Measurements from ENCODE around the gene SENP7. TPM values are rescaled to one million over a fixed set of nuclear protein-coding genes. Genes with fewer than 3 reads are reported as not detected.

SENP7 gene
- polyA plus RNA-seq, 1 donor from 2014 or later = 273 TPM

DNA sequence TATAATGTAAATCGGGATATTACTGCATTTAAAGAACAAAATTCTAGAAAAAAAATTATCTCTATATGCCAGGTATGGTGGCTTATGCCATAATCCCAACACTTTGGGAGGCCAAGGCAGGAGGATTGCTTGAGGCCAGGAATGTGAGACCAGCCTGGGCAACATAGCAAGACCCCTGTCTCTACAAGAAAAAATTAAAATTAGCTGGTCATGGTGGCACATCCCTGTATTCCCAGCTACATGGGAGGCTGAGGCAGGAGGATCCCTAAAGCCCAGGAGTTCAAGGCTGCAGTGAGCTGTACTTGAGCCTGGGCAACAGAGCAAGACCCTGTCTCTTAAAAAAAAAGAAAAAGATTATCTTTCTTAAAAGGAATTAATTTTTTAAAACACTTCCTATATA, 12.8 kb downstream of the SENP7 start:
- H3F3A ChIP-seq (ENCODE audit: insufficient read depth, low read length, poor library complexity, severe bottlenecking) = no peaks in the 10 kb centered on the region
- H3K79me2 ChIP-seq (replicated peaks; ENCODE audit: insufficient read depth, low read length) = peaks cover 65% of the 10 kb centered on the region
- H3K4me2 ChIP-seq (ENCODE audit: low read length) = no peak overlapping the region
- TF ChIP-seq POLR2AphosphoS5 (IDR thresholded peaks at IDR 0.05) (no peak), CTCF (IDR thresholded peaks at IDR 0.05; ENCODE audit: poor library complexity, severe bottlenecking) (no peak), MXI1 (conservative IDR thresholded peaks at IDR 0.05; ENCODE audit: poor library complexity, severe bottlenecking) (no peak), SMC3 (conservative IDR thresholded peaks at IDR 0.05; ENCODE audit: poor library complexity) (no peak), EP300 (conservative IDR thresholded peaks at IDR 0.05; ENCODE audit: poor library complexity, severe bottlenecking) (no peak), EZH2 (IDR thresholded peaks at IDR 0.05; ENCODE audit: borderline replicate concordance, insufficient read depth, low read length, poor library complexity, severe bottlenecking) (no peak), TAF1 (IDR thresholded peaks at IDR 0.05; ENCODE audit: low read depth) (no peak), RAD21 (conservative IDR thresholded peaks at IDR 0.05) (no peak)
- TF ChIP-seq, protein P1, sequence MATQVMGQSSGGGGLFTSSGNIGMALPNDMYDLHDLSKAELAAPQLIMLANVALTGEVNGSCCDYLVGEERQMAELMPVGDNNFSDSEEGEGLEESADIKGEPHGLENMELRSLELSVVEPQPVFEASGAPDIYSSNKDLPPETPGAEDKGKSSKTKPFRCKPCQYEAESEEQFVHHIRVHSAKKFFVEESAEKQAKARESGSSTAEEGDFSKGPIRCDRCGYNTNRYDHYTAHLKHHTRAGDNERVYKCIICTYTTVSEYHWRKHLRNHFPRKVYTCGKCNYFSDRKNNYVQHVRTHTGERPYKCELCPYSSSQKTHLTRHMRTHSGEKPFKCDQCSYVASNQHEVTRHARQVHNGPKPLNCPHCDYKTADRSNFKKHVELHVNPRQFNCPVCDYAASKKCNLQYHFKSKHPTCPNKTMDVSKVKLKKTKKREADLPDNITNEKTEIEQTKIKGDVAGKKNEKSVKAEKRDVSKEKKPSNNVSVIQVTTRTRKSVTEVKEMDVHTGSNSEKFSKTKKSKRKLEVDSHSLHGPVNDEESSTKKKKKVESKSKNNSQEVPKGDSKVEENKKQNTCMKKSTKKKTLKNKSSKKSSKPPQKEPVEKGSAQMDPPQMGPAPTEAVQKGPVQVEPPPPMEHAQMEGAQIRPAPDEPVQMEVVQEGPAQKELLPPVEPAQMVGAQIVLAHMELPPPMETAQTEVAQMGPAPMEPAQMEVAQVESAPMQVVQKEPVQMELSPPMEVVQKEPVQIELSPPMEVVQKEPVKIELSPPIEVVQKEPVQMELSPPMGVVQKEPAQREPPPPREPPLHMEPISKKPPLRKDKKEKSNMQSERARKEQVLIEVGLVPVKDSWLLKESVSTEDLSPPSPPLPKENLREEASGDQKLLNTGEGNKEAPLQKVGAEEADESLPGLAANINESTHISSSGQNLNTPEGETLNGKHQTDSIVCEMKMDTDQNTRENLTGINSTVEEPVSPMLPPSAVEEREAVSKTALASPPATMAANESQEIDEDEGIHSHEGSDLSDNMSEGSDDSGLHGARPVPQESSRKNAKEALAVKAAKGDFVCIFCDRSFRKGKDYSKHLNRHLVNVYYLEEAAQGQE (IDR thresholded peaks at IDR 0.05; ENCODE audit: borderline replicate concordance) = no peak
- no peaks in the 10 kb centered on the region for H3K9me3 ChIP-seq (ENCODE audit: low read length)
- H3K4me3 ChIP-seq (ENCODE audit: low read length) = no peak overlapping the region
- no peak overlapping the region for H2AFZ ChIP-seq (ENCODE audit: low read depth, low read length)
- peaks cover 11% of the 10 kb centered on the region for H3K36me3 ChIP-seq (ENCODE audit: insufficient read depth, low read length)
- no peak overlapping the region for H3K27ac ChIP-seq (ENCODE audit: low read length)
- H3K9me2 ChIP-seq (ENCODE audit: insufficient read depth, low read length) = no peaks in the 10 kb centered on the region
- no peaks in the 10 kb centered on the region for H4K20me1 ChIP-seq (ENCODE audit: insufficient read depth)
- no peak overlapping the region for H3K9ac ChIP-seq (ENCODE audit: low read length)
- no peaks in the 10 kb centered on the region for H3K27me3 ChIP-seq (ENCODE audit: insufficient read depth, low read depth, low read length)

DNA sequence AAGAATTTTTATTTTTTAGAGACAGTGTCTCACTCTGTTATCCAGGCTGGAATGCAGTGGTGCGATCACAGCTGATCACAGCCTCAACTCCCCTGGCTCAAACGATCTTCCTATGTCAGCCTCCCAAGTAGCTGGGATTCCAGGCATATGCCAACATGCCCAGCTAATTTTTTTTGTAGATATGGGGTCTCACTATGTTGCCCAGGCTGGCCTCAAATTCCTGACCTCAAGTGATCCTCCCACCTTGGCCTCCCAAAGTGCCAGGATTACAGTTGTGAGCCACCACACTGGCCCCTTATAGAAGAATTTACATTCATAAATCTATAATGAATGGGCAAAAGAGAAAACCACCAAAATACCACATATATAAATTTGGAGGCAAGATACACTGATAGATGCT, 15.2 kb downstream of the SENP7 start:
- H3K27me3 ChIP-seq (ENCODE audit: insufficient read depth, low read depth, low read length) = no peaks in the 10 kb centered on the region
- H3F3A ChIP-seq (ENCODE audit: insufficient read depth, low read length, poor library complexity, severe bottlenecking) = no peaks in the 10 kb centered on the region
- no peak overlapping the region for H3K9ac ChIP-seq (ENCODE audit: low read length)
- no peak overlapping the region for H3K27ac ChIP-seq (ENCODE audit: low read length)
- H3K9me2 ChIP-seq (ENCODE audit: insufficient read depth, low read length) = no peaks in the 10 kb centered on the region
- TF ChIP-seq EZH2 (IDR thresholded peaks at IDR 0.05; ENCODE audit: borderline replicate concordance, insufficient read depth, low read length, poor library complexity, severe bottlenecking) (no peak), CTCF (IDR thresholded peaks at IDR 0.05; ENCODE audit: poor library complexity, severe bottlenecking) (no peak), SMC3 (conservative IDR thresholded peaks at IDR 0.05; ENCODE audit: poor library complexity) (no peak), TAF1 (IDR thresholded peaks at IDR 0.05; ENCODE audit: low read depth) (no peak), RAD21 (conservative IDR thresholded peaks at IDR 0.05) (no peak), EP300 (conservative IDR thresholded peaks at IDR 0.05; ENCODE audit: poor library complexity, severe bottlenecking) (no peak), POLR2AphosphoS5 (IDR thresholded peaks at IDR 0.05) (no peak), MXI1 (conservative IDR thresholded peaks at IDR 0.05; ENCODE audit: poor library complexity, severe bottlenecking) (no peak)
- TF ChIP-seq, protein P1 (IDR thresholded peaks at IDR 0.05; ENCODE audit: borderline replicate concordance) = no peak
- H3K4me2 ChIP-seq (ENCODE audit: low read length) = no peak overlapping the region
- peaks cover 13% of the 10 kb centered on the region for H3K36me3 ChIP-seq (ENCODE audit: insufficient read depth, low read length)
- no peak overlapping the region for H3K4me3 ChIP-seq (ENCODE audit: low read length)
- no peaks in the 10 kb centered on the region for H3K9me3 ChIP-seq (ENCODE audit: low read length)
- no peaks in the 10 kb centered on the region for H4K20me1 ChIP-seq (ENCODE audit: insufficient read depth)
- H3K79me2 ChIP-seq (replicated peaks; ENCODE audit: insufficient read depth, low read length) = peaks cover 58% of the 10 kb centered on the region
- H2AFZ ChIP-seq (ENCODE audit: low read depth, low read length) = no peak overlapping the region

All from neural cell (in vitro differentiated cells).